HepG2 (cell line): ENCODE results near the gene CCDC74A. TPM values are rescaled to one million over a fixed set of nuclear protein-coding genes. Genes with fewer than 3 reads are reported as not detected.
"Not testable (repeated sequence)": the region's sequence is repeated elsewhere in the genome, so short reads cannot be mapped to it uniquely, and the experiment has no call there.

Experiments
- ATAC-seq: fragments of 200-7000 bp; cut with Tn5 transposase; 3 replicates; pipeline ENCODE4 v1.9.1; 2020; ENCODE audit warnings: mild to moderate bottlenecking, moderate library complexity
- BruUV-seq: library from RNA; stranded (reverse); fragments of 400-500 nt; replicated peaks from 2 replicates; lab custom pipeline; 2021; lab: Mats Ljungman, UMichigan
- CTCF ChIA-PET: fragments of 300-600 bp; formaldehyde crosslinking; extraction: SDS; loops from one replicate; lab custom pipeline; 2021; ENCODE audit warnings: low total read pairs, inconsistent platforms, low intra/inter-chr PET ratio; lab: Yijun Ruan, JAX
- POLR2A ChIA-PET: fragments of 350-600 bp; sonication (Branson Sonifier 250); formaldehyde crosslinking; loops from one replicate; lab custom pipeline; 2020; ENCODE audit warnings: antibody characterized with exemption, inconsistent platforms; lab: Yijun Ruan, JAX
- DNase-seq: peaks from one replicate; pipeline ENCODE4 v3.0.0-alpha.2; 2015; ENCODE audit warnings: low spot score
- FAIRE-seq: peaks from 3 replicates; lab custom pipeline; 2011; peaks lifted over from hg19 to GRCh38; lab: Jason Lieb, UNC
- H2AFZ ChIP-seq: one replicate; pipeline ENCODE4 v1.6.1; 2011; ENCODE audit warnings: low read length, inconsistent platforms
- H3K27ac ChIP-seq: fragments of 300-600 bp; 3 replicates; pipeline ENCODE4 v1.8.0; 2011; ENCODE audit warnings: mixed run types, mild to moderate bottlenecking, mixed read lengths, low read length, inconsistent platforms; ENCODE audit not compliant: insufficient read depth; ENCODE audit errors: extremely low read length
- H3K27me3 ChIP-seq, 2 experiments: fragments of 200-600 bp in 1 of 2; 2 replicates in 1 of 2; 3 replicates in 1 of 2; pipeline versions ENCODE4 v1.6.0 to v1.8.0; 2011; ENCODE audit warnings: low read length in 2 of 2, mild to moderate bottlenecking in 2 of 2, moderate library complexity in 2 of 2, inconsistent platforms in 1 of 2; ENCODE audit not compliant: insufficient read depth in 2 of 2, control insufficient read depth in 1 of 2
- H3K36me3 ChIP-seq, 2 experiments: fragments of 200-600 bp in 1 of 2; replicated peaks in 1 of 2; 2 replicates in 1 of 2; 3 replicates in 1 of 2; pipeline versions ENCODE4 v1.5.1 to v1.8.0; 2011; ENCODE audit warnings: low read length in 2 of 2, inconsistent platforms in 1 of 2; ENCODE audit not compliant: insufficient read depth in 2 of 2, control insufficient read depth in 1 of 2
- H3K4me1 ChIP-seq: 2 replicates; pipeline ENCODE4 v1.5.1; 2012; ENCODE audit warnings: low read length, inconsistent platforms; ENCODE audit not compliant: insufficient read depth
- H3K4me2 ChIP-seq: 2 replicates; pipeline ENCODE4 v1.6.0; 2011; ENCODE audit warnings: low read depth, low read length, inconsistent platforms
- H3K4me3 ChIP-seq, 3 experiments: fragments of 200-600 bp in 1 of 3; sonication (generic), shearing (Covaris generic) in 1 of 3; replicated peaks in 1 of 3; 2 replicates each; pipeline ENCODE4 v1.5.1; 2011 to 2016; ENCODE audit warnings: low read length in 3 of 3, inconsistent platforms in 2 of 3, low read depth in 2 of 3, mild to moderate bottlenecking in 2 of 3, control low read depth in 1 of 3, mixed read lengths in 1 of 3; ENCODE audit not compliant: insufficient read depth in 1 of 3
- H3K79me2 ChIP-seq: one replicate; pipeline ENCODE4 v1.6.1; 2011; ENCODE audit warnings: low read length, inconsistent platforms; ENCODE audit not compliant: insufficient read depth
- H3K9ac ChIP-seq: 2 replicates; pipeline ENCODE4 v1.6.0; 2011; ENCODE audit warnings: mild to moderate bottlenecking, low read depth, low read length, inconsistent platforms; ENCODE audit not compliant: insufficient read depth
- H3K9me3 ChIP-seq: 2 replicates; pipeline ENCODE4 v1.5.1; 2012; ENCODE audit warnings: mild to moderate bottlenecking, low read length
- H4K20me1 ChIP-seq: 2 replicates; pipeline ENCODE4 v1.6.0; 2011; ENCODE audit warnings: inconsistent platforms, mild to moderate bottlenecking, low read length, moderate library complexity; ENCODE audit not compliant: insufficient read depth
- CEBPB ChIP-seq: IDR thresholded peaks from 2 replicates; pipeline ENCODE4 v1.6.1; 2011; ENCODE audit warnings: low read depth, low read length, improper control_type of control experiment, borderline replicate concordance
- CEBPG ChIP-seq: IDR thresholded peaks from 2 replicates; pipeline ENCODE4 v1.6.1; 2016
- ZNF687 ChIP-seq: sonication (generic); formaldehyde crosslinking; IDR thresholded peaks from 2 replicates; pipeline ENCODE4 v1.5.1; 2020; ENCODE audit warnings: mild to moderate bottlenecking, missing genetic modification reagents, moderate library complexity
- WGBS: methylation state at CpG from one replicate; pipeline ENCODE4 v1.1.6; 2017; ENCODE audit warnings: low lambda C conversion rate; 5-methylcytosine and 5-hydroxymethylcytosine counted together
- in situ Hi-C: cut with HindIII; loops from 2 replicates; pipeline ENCODE4 v1.10.0; 2017; ENCODE audit warnings: low pct_unique_long_range_greater_than_20kb; ENCODE audit not compliant: extremely low pct_ligation_motif_present
- intact Hi-C: fragments of 100-400 bp; cut with micrococcal nuclease; formaldehyde crosslinking; loops from one replicate; pipeline ENCODE4 v1.10.0; 2022; ENCODE audit not compliant: unreplicated experiment
- polyA plus RNA-seq, 8 experiments: library from polyadenylated mRNA; depleted of rRNA in 3 of 8; stranded (reverse) in 7 of 8; unstranded in 1 of 8; fragments of >200 nt; fragmentation: Illumina TruSeq in 4 of 8; extraction: Trizol in 4 of 8; gene quantifications; 2 replicates each; pipeline versions ENCODE4 v1.2.1 to v1.2.3, GENCODE V29; 2011 to 2016; ENCODE audit warnings: low read depth in 4 of 8, missing spikeins in 1 of 8, mixed read lengths in 1 of 8; ENCODE audit not compliant: insufficient read depth in 1 of 8
- total RNA-seq, 5 experiments: library from RNA; depleted of rRNA; stranded (reverse); fragments of >200 nt; fragmentation: Illumina TruSeq; extraction: Trizol; gene quantifications; 2 replicates each; pipeline ENCODE4 v1.2.3, GENCODE V29; 2016; ENCODE audit warnings: low read depth in 1 of 5
- TF ChIP-seq, protein P1 (sequence below): sonication (generic); formaldehyde crosslinking; IDR thresholded peaks from 2 replicates; pipeline ENCODE4 v1.4.0; 2020; ENCODE audit warnings: missing genetic modification reagents
- TF ChIP-seq, protein P2 (sequence below): IDR thresholded peaks from 2 replicates; pipeline ENCODE4 v1.6.1; 2016; ENCODE audit warnings: missing compliant biosample characterization, missing genetic modification reagents, borderline replicate concordance
- TF ChIP-seq, protein P3 (sequence below): sonication (generic); formaldehyde crosslinking; IDR thresholded peaks from 2 replicates; pipeline ENCODE4 v1.4.0; 2020; ENCODE audit warnings: missing genetic modification reagents, mild to moderate bottlenecking, borderline replicate concordance
- TF ChIP-seq, protein P4 (sequence below): sonication (generic); formaldehyde crosslinking; IDR thresholded peaks from 2 replicates; pipeline ENCODE4 v1.4.0; 2020; ENCODE audit warnings: missing genetic modification reagents, borderline replicate concordance

CCDC74A gene
- total and polyA plus RNA-seq, 2 of the 13 experiments (the other 11 are each of a cell fraction or from before 2014, with no cell fraction given) = 0.15 to 0.17 TPM

DNA sequence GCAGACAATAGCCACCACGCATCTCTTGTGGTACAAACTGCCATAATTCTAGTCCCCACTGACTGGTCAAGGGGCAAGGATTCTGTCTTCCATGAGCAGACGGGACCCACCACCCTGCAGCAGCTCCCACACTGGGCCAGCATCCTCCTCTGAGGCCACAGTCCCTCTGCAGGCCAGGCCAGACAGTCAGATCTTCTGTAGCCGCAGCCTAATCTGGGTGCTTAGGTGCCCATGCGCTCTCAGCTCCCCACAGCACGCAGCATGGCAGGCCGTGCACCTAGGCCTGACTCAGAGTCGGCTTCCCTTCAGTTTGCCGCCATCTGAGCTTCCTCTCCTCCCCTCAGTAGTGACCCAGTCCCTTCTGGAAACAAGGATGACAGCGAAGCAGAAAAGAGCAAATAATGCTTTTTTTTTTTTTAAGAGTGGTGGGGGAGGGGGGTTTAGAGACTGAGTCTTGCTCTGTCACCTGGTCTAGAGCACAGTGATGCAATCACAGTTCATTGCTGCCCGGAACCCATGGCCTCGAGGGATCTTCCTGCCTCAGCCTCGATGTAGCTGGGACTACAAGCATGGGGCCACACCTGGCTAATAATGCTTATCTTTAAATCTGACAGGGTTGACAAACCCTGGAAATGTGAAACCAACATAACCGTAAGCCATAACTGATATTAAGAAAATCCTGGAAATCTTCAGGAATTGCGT is 41.3 kb upstream of the CCDC74A start:
- BruUV-seq, POLR2A ChIA-PET, H3K4me2 ChIP-seq, H3K9me3 ChIP-seq, H3K4me3 ChIP-seq, H2AFZ ChIP-seq, H3K27ac ChIP-seq, H3K9ac ChIP-seq, intact Hi-C loops, ATAC-seq, H4K20me1 ChIP-seq, H3K27me3 ChIP-seq, CTCF ChIA-PET: not testable (repeated sequence)
- TF ChIP-seq, protein P1, sequence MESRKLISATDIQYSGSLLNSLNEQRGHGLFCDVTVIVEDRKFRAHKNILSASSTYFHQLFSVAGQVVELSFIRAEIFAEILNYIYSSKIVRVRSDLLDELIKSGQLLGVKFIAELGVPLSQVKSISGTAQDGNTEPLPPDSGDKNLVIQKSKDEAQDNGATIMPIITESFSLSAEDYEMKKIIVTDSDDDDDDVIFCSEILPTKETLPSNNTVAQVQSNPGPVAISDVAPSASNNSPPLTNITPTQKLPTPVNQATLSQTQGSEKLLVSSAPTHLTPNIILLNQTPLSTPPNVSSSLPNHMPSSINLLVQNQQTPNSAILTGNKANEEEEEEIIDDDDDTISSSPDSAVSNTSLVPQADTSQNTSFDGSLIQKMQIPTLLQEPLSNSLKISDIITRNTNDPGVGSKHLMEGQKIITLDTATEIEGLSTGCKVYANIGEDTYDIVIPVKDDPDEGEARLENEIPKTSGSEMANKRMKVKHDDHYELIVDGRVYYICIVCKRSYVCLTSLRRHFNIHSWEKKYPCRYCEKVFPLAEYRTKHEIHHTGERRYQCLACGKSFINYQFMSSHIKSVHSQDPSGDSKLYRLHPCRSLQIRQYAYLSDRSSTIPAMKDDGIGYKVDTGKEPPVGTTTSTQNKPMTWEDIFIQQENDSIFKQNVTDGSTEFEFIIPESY (CRISPR knock-in tag) = peak; percentile 51; the same call in 1 of the 2 replicates
- TF ChIP-seq ZNF687 (CRISPR knock-in tag) = peak; percentile 42
- peak; percentile 71 for TF ChIP-seq CEBPB
- TF ChIP-seq, protein P2, sequence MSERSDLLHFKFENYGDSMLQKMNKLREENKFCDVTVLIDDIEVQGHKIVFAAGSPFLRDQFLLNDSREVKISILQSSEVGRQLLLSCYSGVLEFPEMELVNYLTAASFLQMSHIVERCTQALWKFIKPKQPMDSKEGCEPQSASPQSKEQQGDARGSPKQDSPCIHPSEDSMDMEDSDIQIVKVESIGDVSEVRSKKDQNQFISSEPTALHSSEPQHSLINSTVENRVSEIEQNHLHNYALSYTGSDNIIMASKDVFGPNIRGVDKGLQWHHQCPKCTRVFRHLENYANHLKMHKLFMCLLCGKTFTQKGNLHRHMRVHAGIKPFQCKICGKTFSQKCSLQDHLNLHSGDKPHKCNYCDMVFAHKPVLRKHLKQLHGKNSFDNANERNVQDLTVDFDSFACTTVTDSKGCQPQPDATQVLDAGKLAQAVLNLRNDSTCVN = 0 out of 2 replicates have a peak, but pooled peaks have one; percentile 22
- TF ChIP-seq CEBPG (CRISPR knock-in tag) = peak; percentile 70; the same call in 1 of the 2 replicates
- TF ChIP-seq, protein P3, sequence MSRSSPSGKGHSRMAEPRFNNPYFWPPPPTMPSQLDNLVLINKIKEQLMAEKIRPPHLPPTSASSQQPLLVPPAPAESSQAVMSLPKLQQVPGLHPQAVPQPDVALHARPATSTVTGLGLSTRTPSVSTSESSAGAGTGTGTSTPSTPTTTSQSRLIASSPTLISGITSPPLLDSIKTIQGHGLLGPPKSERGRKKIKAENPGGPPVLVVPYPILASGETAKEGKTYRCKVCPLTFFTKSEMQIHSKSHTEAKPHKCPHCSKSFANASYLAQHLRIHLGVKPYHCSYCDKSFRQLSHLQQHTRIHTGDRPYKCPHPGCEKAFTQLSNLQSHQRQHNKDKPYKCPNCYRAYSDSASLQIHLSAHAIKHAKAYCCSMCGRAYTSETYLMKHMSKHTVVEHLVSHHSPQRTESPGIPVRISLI (CRISPR knock-in tag) = 0 out of 2 replicates have a peak, but pooled peaks have one; percentile 29
- TF ChIP-seq, protein P4, sequence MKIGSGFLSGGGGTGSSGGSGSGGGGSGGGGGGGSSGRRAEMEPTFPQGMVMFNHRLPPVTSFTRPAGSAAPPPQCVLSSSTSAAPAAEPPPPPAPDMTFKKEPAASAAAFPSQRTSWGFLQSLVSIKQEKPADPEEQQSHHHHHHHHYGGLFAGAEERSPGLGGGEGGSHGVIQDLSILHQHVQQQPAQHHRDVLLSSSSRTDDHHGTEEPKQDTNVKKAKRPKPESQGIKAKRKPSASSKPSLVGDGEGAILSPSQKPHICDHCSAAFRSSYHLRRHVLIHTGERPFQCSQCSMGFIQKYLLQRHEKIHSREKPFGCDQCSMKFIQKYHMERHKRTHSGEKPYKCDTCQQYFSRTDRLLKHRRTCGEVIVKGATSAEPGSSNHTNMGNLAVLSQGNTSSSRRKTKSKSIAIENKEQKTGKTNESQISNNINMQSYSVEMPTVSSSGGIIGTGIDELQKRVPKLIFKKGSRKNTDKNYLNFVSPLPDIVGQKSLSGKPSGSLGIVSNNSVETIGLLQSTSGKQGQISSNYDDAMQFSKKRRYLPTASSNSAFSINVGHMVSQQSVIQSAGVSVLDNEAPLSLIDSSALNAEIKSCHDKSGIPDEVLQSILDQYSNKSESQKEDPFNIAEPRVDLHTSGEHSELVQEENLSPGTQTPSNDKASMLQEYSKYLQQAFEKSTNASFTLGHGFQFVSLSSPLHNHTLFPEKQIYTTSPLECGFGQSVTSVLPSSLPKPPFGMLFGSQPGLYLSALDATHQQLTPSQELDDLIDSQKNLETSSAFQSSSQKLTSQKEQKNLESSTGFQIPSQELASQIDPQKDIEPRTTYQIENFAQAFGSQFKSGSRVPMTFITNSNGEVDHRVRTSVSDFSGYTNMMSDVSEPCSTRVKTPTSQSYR (CRISPR knock-in tag) = peak; percentile 54; the same call in 1 of the 2 replicates
- Histone ChIP-seq H3K36me3 (peaks cover 3 to 21% of the 10 kb centered on the region in 2 experiments; a peak in 3 of 5 replicates), H3K79me2 (peaks cover 26% of the 10 kb centered on the region), H3K4me1 (peaks cover 40% of the 10 kb centered on the region)
- DNase-seq (peak; percentile 16), FAIRE-seq (peak; percentile 23)
- in situ Hi-C loops = loop anchor here (25.0 kb wide), 1 partner anchor 1299 kb away; the partner anchor contains the start of genes MZT2B, SMPD4 and TUBA3E
- 87% methylated on average over 13 of the region's 14 CpGs for WGBS
